OCI-LY3 (cell line): ENCODE data around the gene ZNF611.
"Not testable (repeated sequence)": the region's sequence is repeated elsewhere in the genome, so short reads cannot be mapped to it uniquely, and the experiment has no call there.

Experiments
- H2AFZ ChIP-seq: fragments of 200-600, 300-600 bp; shearing (Covaris generic); 2 replicates; pipeline ENCODE4 v1.6.0; 2014; ENCODE audit warnings: antibody characterized with exemption, low read depth, low read length
- H3K27ac ChIP-seq: fragments of 200-600, 300-600 bp; sonication (generic); 2 replicates; pipeline ENCODE4 v1.5.1; 2014; ENCODE audit warnings: mild to moderate bottlenecking, low read length, moderate library complexity, mixed read lengths
- H3K27me3 ChIP-seq: fragments of 200-600, 300-600 bp; sonication (generic); 2 replicates; pipeline ENCODE4 v1.6.1; 2014; ENCODE audit warnings: low read depth, low read length, mixed read lengths
- H3K36me3 ChIP-seq: fragments of 200-600, 300-600 bp; sonication (generic); replicated peaks from 2 replicates; pipeline ENCODE3; 2014; ENCODE audit warnings: low read depth, low read length, mixed read lengths
- H3K4me1 ChIP-seq: fragments of 300-600, 200-600 bp; sonication (generic); 2 replicates; pipeline ENCODE4 v1.6.1; 2014; ENCODE audit warnings: low read length, mixed read lengths
- H3K4me2 ChIP-seq: fragments of 200-600, 300-600 bp; sonication (generic); 2 replicates; pipeline ENCODE4 v1.6.1; 2014; ENCODE audit warnings: low read length, mixed read lengths
- H3K4me3 ChIP-seq: fragments of 300-600, 200-600 bp; sonication (generic); 2 replicates; pipeline ENCODE4 v1.5.1; 2014; ENCODE audit warnings: antibody characterized with exemption, mild to moderate bottlenecking, low read length, moderate library complexity
- H3K79me2 ChIP-seq: fragments of 300-600, 200-600 bp; shearing (Covaris generic); 2 replicates; pipeline ENCODE4 v1.6.1; 2014; ENCODE audit warnings: mild to moderate bottlenecking, low read length, mixed read lengths
- H3K9ac ChIP-seq: fragments of 300-600, 200-600 bp; shearing (Covaris generic); 2 replicates; pipeline ENCODE4 v1.6.0; 2014; ENCODE audit warnings: mild to moderate bottlenecking, low read length, moderate library complexity
- H3K9me3 ChIP-seq: fragments of 200-600, 300-600 bp; shearing (Covaris generic); 2 replicates; pipeline ENCODE4 v1.6.1; 2014; ENCODE audit warnings: low read length, mixed read lengths; ENCODE audit not compliant: insufficient read depth
- H4K20me1 ChIP-seq: fragments of 200-600, 300-600 bp; sonication (generic); 2 replicates; pipeline ENCODE4 v1.6.1; 2016; ENCODE audit warnings: low read length, mixed read lengths; ENCODE audit not compliant: insufficient read depth
- EZH2phosphoT487 ChIP-seq: fragments of 200-600 bp; shearing (Covaris generic); IDR thresholded peaks from 2 replicates; pipeline ENCODE4 v1.6.1; 2018; ENCODE audit warnings: antibody characterized with exemption, mixed run types, low read depth
- TF ChIP-seq, protein P1 (sequence below): fragments of 200-600, 300-600 bp; sonication (generic); IDR thresholded peaks from 2 replicates; pipeline ENCODE4 v1.5.1; 2014; ENCODE audit warnings: antibody characterized with exemption, low read length, low read depth

ZNF611 gene

DNA sequence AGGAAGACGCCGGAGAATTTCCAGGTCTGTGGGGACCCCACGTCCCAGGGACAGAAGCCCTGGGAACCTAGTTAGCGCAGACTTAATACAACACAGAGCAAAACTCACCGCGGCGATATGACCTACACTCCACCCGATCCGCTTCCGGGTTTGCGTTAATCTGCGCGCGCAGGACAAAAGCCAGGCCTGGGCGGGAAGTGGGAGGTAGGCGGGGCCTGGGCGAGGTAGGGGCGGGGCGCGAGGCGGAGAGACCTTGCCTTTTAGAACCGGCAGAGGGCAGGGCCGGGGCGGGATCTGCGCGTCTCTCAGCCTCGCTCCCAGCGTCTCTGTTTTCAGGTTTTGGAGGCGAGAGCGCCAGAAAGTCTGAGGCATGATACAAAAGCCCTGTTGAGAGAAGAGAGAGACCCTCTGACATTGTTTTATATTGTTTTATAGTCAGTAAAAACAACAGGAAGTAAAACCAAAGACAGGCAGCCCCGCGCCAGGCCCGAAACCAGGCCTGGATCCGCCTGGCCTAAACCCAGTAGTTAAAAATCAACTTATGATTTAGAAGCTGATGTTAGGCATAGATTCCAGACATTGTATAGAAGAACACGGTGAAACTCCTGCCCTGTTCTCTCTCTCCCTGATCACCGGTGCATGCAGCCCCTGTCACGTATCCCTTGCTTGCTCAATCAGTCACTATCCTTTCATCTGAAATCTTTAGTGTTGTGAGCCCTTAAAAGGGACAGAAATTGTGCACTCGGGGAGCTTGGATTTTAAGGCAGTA lies at the start of gene ZNF611:
TSS of gene ZNF611 (minus strand) at position 152 of the 769 bp plus-strand sequence. CDS start 19,150 bp downstream, outside the sequence.
- Histone ChIP-seq H4K20me1 (no peaks in the 10 kb centered on the region), H3K79me2 (peaks cover 25% of the 10 kb centered on the region), H3K9me3 (no peaks in the 10 kb centered on the region), H3K36me3 (peaks cover 7% of the 10 kb centered on the region), H3K9ac (peak within 1 kb of the TSS; percentile 95), H3K4me1 (peaks cover 12% of the 10 kb centered on the region; the same call in 1 of the 2 replicates), H3K4me3 (peak within 1 kb of the TSS; percentile 95), H3K27me3 (no peaks in the 10 kb centered on the region), H2AFZ (peak within 1 kb of the TSS; percentile 87), H3K4me2 (peak within 1 kb of the TSS; percentile 89), H3K27ac (peak within 1 kb of the TSS; percentile 68)
- TF ChIP-seq, protein P1, sequence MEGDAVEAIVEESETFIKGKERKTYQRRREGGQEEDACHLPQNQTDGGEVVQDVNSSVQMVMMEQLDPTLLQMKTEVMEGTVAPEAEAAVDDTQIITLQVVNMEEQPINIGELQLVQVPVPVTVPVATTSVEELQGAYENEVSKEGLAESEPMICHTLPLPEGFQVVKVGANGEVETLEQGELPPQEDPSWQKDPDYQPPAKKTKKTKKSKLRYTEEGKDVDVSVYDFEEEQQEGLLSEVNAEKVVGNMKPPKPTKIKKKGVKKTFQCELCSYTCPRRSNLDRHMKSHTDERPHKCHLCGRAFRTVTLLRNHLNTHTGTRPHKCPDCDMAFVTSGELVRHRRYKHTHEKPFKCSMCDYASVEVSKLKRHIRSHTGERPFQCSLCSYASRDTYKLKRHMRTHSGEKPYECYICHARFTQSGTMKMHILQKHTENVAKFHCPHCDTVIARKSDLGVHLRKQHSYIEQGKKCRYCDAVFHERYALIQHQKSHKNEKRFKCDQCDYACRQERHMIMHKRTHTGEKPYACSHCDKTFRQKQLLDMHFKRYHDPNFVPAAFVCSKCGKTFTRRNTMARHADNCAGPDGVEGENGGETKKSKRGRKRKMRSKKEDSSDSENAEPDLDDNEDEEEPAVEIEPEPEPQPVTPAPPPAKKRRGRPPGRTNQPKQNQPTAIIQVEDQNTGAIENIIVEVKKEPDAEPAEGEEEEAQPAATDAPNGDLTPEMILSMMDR, result no peak
- no peak for TF ChIP-seq EZH2phosphoT487

GRCh38 chr19:52782864-52783263 lies 48.0 kb upstream of the ZNF611 start:
- not testable (repeated sequence) for H3K27ac ChIP-seq, H3K9me3 ChIP-seq, H3K36me3 ChIP-seq, H4K20me1 ChIP-seq, H3K9ac ChIP-seq, H3K4me3 ChIP-seq, H3K4me1 ChIP-seq, H2AFZ ChIP-seq, H3K27me3 ChIP-seq, H3K4me2 ChIP-seq
- peaks cover 10% of the 10 kb centered on the region; the same call in 1 of the 2 replicates for H3K79me2 ChIP-seq

GRCh38 chr19:52778811-52779210 lies 44.0 kb upstream of the ZNF611 start:
- no peak for TF ChIP-seq EZH2phosphoT487
- TF ChIP-seq, protein P1, result no peak
- Histone ChIP-seq H3K4me1 (peaks cover 7% of the 10 kb centered on the region), H3K27ac (no peak overlapping the region), H3K36me3 (peaks cover 3% of the 10 kb centered on the region), H3K4me2 (no peak overlapping the region), H3K4me3 (no peak overlapping the region), H3K27me3 (no peaks in the 10 kb centered on the region), H2AFZ (no peak overlapping the region), H3K9me3 (no peaks in the 10 kb centered on the region), H3K9ac (no peak overlapping the region), H3K79me2 (no peaks in the 10 kb centered on the region), H4K20me1 (no peaks in the 10 kb centered on the region)

DNA sequence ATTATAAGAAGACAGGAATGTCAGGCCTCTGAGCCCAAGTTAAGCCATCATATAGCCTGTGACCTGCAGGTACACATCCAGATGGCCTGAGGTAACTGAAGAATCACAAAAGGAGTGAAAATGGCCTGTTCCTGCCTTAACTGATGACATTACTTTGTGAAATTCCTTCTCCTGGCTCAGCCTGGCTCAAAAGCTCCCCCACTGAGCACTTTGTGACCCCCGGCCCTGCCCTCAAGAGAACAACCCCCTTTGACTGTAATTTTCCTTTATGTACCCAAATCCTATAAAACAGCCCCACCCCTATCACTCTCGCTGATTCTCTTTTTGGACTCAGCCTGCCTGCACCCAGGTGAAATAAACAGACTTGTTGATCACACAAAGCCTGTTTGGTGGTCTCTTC lies 21.6 kb upstream of the ZNF611 start:
- H3K4me3 ChIP-seq, H2AFZ ChIP-seq: not testable (repeated sequence)

GRCh38 chr19:52749780-52750179 lies 14.9 kb upstream of the ZNF611 start:
- H3K4me2 ChIP-seq, result no peak overlapping the region
- H3K79me2 ChIP-seq, result no peaks in the 10 kb centered on the region
- no peaks in the 10 kb centered on the region for H3K27me3 ChIP-seq
- no peak overlapping the region for H3K9ac ChIP-seq
- no peak for TF ChIP-seq EZH2phosphoT487
- TF ChIP-seq, protein P1, result no peak
- no peaks in the 10 kb centered on the region for H4K20me1 ChIP-seq
- no peaks in the 10 kb centered on the region for H3K4me1 ChIP-seq
- H3K9me3 ChIP-seq, result no peaks in the 10 kb centered on the region
- no peak overlapping the region for H3K4me3 ChIP-seq
- no peak overlapping the region for H2AFZ ChIP-seq
- H3K27ac ChIP-seq, result no peak overlapping the region
- no peaks in the 10 kb centered on the region for H3K36me3 ChIP-seq

More for the DNA sequence above, 21.6 kb upstream of the ZNF611 start:
- H3K9me3 ChIP-seq, H3K27ac ChIP-seq, H3K79me2 ChIP-seq, H3K4me2 ChIP-seq, H4K20me1 ChIP-seq, H3K9ac ChIP-seq, H3K27me3 ChIP-seq, H3K36me3 ChIP-seq, H3K4me1 ChIP-seq: not testable (repeated sequence)
